Measurements from ENCODE around the gene SELENOP. TPM values are rescaled to one million over a fixed set of nuclear protein-coding genes. Genes with fewer than 3 reads are reported as not detected.

SELENOP gene
- total RNA-seq, 1 donor from 2014 or later = 73.3 TPM

- DNase-seq = no peak
Measured at GRCh38 chr5:42798284-42799240, 13.1 kb downstream of the SELENOP start.

GRCh38 chr5:42791151-42791550 is 20.5 kb downstream of the SELENOP start:
- DNase-seq = no peak

- no peak for DNase-seq
Measured at GRCh38 chr5:42787845-42788244, 23.8 kb downstream of the SELENOP start.

DNA sequence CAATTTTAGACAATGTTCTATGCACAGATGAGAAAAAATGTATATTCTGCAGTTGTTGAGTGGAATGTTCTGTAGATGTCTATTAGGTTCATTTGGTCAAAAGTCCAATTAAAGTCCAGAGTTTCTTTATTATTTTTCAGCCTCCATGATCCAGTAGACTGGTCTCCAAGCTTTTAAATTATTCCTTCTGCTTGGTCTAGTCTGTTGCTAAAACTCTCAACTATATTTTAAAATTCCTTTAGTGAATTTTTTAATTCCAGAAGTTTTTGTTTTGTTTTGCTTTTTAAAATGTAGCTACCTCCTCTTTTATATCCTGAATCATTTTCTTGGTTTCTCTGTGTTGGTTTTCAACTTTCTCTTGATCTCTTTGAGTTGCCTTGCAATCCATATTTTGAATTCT is 24.6 kb downstream of the SELENOP start:
- DNase-seq = no peak

GRCh38 chr5:42785756-42786155 is 25.9 kb downstream of the SELENOP start:
- no peak for DNase-seq

GRCh38 chr5:42784132-42784531 is 27.6 kb downstream of the SELENOP start:
- DNase-seq = no peak

DNA sequence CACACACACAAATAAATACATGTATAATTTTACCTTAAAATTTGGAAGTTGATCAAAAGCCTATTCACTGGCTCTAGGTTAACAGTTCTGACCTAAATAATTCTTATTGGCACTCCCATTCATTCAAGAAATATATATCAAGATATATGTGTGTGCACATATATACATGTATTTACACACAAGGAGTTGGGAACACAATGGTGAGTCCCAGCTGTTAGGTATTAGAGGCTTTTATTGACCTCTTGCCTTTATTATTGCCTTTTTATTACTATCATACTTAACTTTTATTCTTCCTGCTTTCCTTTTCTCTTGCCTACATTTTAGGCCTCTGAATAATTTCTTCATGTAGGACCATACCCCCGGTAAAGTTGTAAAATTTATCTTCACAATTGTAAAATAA is 30.1 kb downstream of the SELENOP start:
- no peak for DNase-seq

GRCh38 chr5:42779083-42779482 is 32.6 kb downstream of the SELENOP start:
- DNase-seq = no peak

- no peak for DNase-seq
Measured at GRCh38 chr5:42772265-42772993, 39.3 kb downstream of the SELENOP start.

- DNase-seq = no peak
Measured at GRCh38 chr5:42770003-42770402, 41.7 kb downstream of the SELENOP start.

DNA sequence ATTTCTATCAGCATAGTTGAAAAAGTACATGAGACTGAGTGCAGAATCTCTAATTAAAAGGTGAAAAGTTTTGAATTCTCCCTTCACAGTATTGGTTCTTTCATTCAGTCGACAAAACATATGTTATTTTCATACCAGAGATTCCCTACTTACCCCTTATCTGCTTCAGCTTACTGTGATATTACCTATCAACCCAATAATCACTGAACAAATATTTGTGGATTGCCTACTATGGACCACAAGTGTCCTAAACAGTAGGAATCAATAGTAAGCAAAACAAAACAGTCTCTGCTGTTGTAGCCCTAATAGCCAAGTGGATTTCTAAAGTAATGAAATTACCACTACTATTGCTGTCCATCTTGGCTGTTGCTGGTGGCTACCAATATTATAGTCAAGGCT is 43.6 kb downstream of the SELENOP start:
- DNase-seq = no peak

GRCh38 chr5:42767491-42768105 is 44.1 kb downstream of the SELENOP start:
- DNase-seq = peak; percentile 46

DNA sequence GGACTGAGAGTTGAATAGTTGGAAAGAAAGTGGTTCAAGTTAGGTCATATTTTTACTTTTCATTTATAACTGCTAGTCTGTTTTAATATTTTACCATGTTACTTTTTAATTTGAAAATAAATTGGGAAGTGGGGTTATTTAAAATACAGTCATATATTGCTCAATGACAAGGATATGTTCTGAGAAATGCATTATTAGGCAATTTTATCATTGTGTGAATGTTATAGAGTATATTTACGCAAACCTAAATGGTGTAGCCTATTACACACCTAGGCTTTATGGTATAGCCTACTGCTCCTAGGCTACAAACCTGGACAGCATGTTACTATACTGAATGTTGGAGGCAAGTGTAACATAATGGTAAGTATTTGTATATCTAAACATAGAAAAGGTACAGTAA is 49.9 kb downstream of the SELENOP start:
- no peak for DNase-seq

- DNase-seq = no peak
Measured at GRCh38 chr5:42760426-42760825, 51.3 kb downstream of the SELENOP start.

GRCh38 chr5:42759456-42759855 is 52.2 kb downstream of the SELENOP start:
- DNase-seq = peak; percentile 17

GRCh38 chr5:42756606-42757601 is 54.8 kb downstream of the SELENOP start, which contains the start of gene CCDC152:
Gene CCDC152 (plus strand): TSS chr5:42756818. CDS start chr5:42759122, 2,304 bp downstream.
- DNase-seq = no peak

DNA sequence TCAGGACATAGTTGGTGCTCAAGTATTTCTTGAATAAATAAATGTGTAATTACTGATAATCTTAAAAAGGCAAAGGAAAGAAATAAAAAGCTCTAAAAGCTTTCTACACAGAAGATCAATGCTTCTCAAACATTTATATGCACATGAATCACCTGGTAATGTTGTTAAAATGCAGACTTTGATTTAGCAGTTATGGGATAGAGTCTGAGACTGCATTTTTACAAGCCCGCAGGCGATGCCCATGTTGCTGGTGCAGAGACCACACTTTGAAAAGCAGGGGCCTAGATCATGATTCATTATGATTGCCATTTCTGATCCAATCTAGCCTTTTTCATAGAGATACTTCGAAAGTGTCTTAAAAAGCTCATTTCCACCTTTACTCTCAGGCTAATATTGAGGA is 58.6 kb downstream of the SELENOP start:
- no peak for DNase-seq

DNA sequence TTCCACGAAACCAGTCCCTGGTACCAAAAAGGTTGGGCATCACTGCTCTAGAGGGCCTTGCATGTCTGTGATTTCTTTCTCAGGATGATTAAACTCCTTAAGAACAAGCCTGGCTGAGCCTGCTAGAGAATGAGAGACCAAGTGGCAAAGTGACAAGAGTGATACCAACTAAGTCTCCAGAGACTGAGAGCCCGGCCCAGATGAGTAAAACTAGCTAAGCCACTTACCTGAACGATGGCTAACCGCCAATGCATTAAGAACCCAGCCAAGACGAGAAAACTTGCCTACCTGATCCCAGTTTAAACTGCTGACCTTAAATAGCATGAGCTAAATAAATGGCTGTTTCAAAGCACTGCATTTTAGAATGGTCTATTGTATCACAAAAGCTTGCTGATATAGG is 60.6 kb downstream of the SELENOP start:
- DNase-seq = no peak

DNA sequence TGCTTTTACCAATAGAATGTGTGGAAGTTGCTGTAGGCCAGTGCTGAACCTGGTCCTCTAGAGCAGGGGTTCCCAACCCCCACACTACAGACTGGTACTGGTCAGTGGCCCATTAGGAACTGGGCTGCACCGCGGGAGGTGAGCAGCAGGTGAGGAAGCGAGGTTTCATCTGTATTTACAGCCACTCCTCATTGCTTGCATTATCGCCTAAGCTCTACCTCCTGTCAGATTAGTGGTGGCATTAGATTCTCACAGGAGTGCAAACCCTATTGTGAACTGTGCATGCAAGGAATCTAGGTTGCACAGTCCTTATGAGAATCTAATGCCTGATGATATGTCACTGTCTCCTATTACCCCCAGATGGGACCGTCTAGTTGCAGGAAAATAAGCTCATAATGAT is 61.2 kb downstream of the SELENOP start:
- no peak for DNase-seq
